Neural crest cell (in vitro differentiated cells): Measurements from ENCODE around the gene RBP2. TPM values are rescaled to one million over a fixed set of nuclear protein-coding genes. Genes with fewer than 3 reads are reported as not detected.

Experiments used
- DNase-seq: peaks from one replicate; pipeline ENCODE4 v3.0.0; 2021; ENCODE audit warnings: low read depth, mixed read lengths, low spot score
- H3K27ac Mint-ChIP-seq: one replicate; pipeline ENCODE4 v1.8.0; 2021; ENCODE audit warnings: mild to moderate bottlenecking, mixed read lengths; ENCODE audit not compliant: unreplicated experiment
- H3K27me3 Mint-ChIP-seq: 2 replicates; pipeline ENCODE4 v1.8.0; 2021; ENCODE audit warnings: low read depth, mild to moderate bottlenecking, mixed read lengths
- H3K36me3 Mint-ChIP-seq: 2 replicates; pipeline ENCODE4 v1.8.0; 2021; ENCODE audit warnings: low read depth, mild to moderate bottlenecking, mixed read lengths
- H3K4me1 Mint-ChIP-seq: 2 replicates; pipeline ENCODE4 v1.8.0; 2021; ENCODE audit warnings: mixed read lengths
- H3K4me3 Mint-ChIP-seq: one replicate; pipeline ENCODE4 v1.8.0; 2021; ENCODE audit warnings: mild to moderate bottlenecking, mixed read lengths
- H3K9me3 Mint-ChIP-seq: 2 replicates; pipeline ENCODE4 v1.8.0; 2021; ENCODE audit warnings: mixed read lengths
- total RNA-seq: library from RNA; stranded (reverse); gene quantifications from 2 replicates; pipeline ENCODE4 v1.2.1, GENCODE V29; 2021
- TF ChIP-seq, protein P1 (sequence below): fragments of 200-600 bp; sonication (generic); conservative IDR thresholded peaks from 2 replicates; pipeline ENCODE4 v1.5.0; 2021; ENCODE audit warnings: antibody characterized with exemption, mild to moderate bottlenecking

Gene RBP2
- total RNA-seq, 1 donor from 2014 or later, result not detected

DNA sequence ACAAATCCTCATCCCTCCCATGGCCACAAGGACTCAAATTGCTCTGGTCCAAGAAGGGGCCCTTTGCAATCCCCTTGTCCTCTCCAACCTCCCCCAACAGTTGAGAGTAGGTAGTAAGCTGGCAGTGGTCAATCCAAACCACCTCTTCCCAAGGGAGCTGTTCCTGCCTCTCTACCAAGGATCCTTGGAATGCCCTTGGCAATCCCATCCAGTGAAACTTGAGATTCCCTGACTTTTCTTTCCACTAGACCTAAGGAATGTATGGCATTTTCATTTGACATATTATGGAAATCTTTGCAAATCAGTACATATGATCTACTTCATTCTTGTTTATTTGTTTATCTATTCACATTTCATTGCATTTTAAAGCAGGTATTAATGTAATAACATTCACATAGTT is 4.8 kb upstream of the RBP2 start:
- Mint-ChIP-seq H3K36me3 (peaks cover 2% of the 10 kb centered on the region), H3K9me3 (peaks cover 8% of the 10 kb centered on the region), H3K27ac (no peak overlapping the region), H3K4me1 (no peaks in the 10 kb centered on the region), H3K27me3 (no peaks in the 10 kb centered on the region), H3K4me3 (no peak overlapping the region)
- TF ChIP-seq, protein P1, sequence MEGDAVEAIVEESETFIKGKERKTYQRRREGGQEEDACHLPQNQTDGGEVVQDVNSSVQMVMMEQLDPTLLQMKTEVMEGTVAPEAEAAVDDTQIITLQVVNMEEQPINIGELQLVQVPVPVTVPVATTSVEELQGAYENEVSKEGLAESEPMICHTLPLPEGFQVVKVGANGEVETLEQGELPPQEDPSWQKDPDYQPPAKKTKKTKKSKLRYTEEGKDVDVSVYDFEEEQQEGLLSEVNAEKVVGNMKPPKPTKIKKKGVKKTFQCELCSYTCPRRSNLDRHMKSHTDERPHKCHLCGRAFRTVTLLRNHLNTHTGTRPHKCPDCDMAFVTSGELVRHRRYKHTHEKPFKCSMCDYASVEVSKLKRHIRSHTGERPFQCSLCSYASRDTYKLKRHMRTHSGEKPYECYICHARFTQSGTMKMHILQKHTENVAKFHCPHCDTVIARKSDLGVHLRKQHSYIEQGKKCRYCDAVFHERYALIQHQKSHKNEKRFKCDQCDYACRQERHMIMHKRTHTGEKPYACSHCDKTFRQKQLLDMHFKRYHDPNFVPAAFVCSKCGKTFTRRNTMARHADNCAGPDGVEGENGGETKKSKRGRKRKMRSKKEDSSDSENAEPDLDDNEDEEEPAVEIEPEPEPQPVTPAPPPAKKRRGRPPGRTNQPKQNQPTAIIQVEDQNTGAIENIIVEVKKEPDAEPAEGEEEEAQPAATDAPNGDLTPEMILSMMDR, result no peak
- DNase-seq, result no peak

- peaks cover 2% of the 10 kb centered on the region for H3K36me3 Mint-ChIP-seq
- H3K9me3 Mint-ChIP-seq, result peaks cover 8% of the 10 kb centered on the region
- no peaks in the 10 kb centered on the region for H3K4me1 Mint-ChIP-seq
- H3K27me3 Mint-ChIP-seq, result no peaks in the 10 kb centered on the region
- TF ChIP-seq, protein P1, result no peak
- H3K4me3 Mint-ChIP-seq, result no peak overlapping the region
- DNase-seq, result no peak
- no peak overlapping the region for H3K27ac Mint-ChIP-seq
Observed at GRCh38 chr3:139480585-139480984, 4.3 kb upstream of the RBP2 start.

DNA sequence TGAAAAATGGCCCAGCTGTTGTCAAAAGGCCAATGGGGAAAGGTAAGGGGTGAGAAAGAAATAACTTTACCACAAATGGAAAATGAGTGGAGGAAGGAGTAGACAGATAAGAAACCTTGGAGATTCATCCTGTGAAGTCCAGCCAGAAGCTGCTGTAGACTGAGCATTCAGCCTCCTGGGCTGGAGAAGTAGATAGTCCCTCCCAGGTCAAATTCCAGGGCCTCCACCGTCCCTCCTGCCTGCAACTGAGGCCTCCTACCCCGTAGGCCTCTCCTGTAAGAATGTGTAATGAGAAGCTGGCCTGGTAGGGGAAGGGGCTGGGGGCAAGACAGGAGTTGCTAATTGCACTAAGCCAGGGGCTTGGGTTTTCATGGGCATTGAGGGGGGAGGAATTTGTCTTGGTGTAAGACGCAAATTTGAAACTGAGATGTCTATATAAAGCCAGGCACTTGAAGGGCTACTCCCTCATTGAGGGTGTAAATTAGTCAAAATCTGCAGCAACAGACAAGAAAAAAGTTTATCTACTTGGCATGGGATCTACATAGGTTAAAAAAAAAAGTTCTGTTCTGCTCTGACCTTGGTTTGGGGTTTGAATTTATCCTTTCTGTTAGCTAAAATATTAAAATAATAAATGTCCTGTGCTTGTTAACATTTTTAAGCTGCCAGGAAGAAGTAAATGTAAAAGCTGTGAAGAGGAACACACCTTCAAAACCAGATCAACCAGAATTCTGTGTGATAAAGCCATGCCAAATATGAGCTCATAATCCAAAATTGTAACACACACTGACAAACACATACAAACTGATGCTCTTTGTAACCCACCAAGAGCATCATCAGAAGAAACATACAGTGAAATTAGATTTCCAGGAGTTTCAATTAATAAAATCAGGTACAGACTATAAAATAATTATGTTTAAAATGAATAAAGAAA is 1.7 kb upstream of the RBP2 start:
- H3K4me3 Mint-ChIP-seq, result no peak overlapping the region
- DNase-seq, result no peak
- no peak overlapping the region for H3K27ac Mint-ChIP-seq
- TF ChIP-seq, protein P1, result no peak
- no peaks in the 10 kb centered on the region for H3K27me3 Mint-ChIP-seq
- no peaks in the 10 kb centered on the region for H3K4me1 Mint-ChIP-seq
- H3K9me3 Mint-ChIP-seq, result peaks cover 8% of the 10 kb centered on the region
- peaks cover 2% of the 10 kb centered on the region for H3K36me3 Mint-ChIP-seq

DNA sequence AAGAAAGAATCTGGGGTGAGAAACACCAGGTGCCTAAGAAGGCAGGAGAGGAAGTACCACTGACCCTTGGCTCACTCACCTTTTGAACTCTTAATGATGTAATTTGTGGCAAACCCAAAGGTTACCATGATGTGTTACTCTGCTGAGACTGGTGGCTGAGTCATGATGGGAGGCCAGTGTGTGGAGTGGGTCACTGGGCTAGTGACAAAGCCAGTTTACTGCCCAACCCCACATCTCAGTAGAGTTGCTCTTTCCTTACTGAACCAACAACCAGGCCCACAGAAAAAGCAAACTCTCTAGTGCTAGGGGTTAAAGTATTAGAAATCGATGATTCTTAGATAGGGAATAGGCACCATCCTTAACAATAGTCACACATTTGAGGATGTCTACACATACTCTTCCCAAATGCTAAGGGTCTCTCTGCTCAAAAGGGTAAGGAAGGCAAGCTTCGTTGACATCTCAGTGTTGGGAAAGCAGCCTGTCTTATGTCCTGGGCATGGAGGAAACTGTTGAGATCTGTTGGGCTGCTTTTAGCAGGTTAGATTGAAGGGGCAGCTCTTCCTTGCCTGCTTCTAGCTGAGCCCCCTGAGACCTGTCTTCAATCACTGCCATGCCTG is 3.1 kb downstream of the RBP2 start:
- Mint-ChIP-seq H3K27me3 (no peaks in the 10 kb centered on the region), H3K4me3 (no peak overlapping the region), H3K4me1 (no peaks in the 10 kb centered on the region), H3K27ac (no peak overlapping the region), H3K36me3 (no peaks in the 10 kb centered on the region), H3K9me3 (no peaks in the 10 kb centered on the region)
- TF ChIP-seq, protein P1, result no peak
- no peak for DNase-seq

DNA sequence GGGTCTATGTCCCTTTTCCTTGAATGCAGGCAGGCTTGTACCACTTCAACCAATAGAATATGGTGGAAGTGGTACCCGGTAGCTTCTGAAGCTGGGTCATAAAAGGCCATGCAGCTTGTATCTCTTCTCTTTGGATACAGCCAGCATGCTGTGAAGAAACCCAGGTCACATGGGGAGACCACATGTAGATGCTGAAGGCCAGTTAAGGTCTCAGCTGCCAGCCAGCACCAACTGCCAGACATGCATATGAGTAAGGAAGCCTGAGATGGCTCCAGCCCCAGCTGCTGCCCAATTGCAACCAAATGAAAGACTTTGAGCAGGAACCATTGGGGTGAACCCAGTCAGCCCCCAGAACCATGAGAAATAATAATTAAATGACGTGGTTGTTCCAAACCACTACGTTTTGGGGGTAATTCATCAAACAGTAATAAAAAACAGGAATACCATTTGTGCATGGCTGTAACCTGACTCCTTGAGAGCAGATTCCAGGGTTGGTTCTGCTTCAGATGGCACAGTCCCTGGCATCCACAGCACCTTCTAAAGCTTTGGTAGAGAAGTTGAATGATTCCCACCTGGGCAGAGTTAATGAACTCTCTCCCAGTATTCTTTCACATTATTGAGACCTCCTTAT is 3.8 kb downstream of the RBP2 start:
- Mint-ChIP-seq H3K9me3 (no peaks in the 10 kb centered on the region), H3K27ac (no peak overlapping the region), H3K4me3 (no peak overlapping the region), H3K4me1 (no peaks in the 10 kb centered on the region), H3K36me3 (no peaks in the 10 kb centered on the region), H3K27me3 (no peaks in the 10 kb centered on the region)
- TF ChIP-seq, protein P1, result no peak
- DNase-seq, result no peak
